HG03460 (cell line): ENCODE measurements around the gene TSPAN3.

ENCODE experiments used
- ATAC-seq: cut with Tn5 transposase; IDR thresholded peaks from one replicate; pipeline ENCODE4 v1.9.1; 2021; ENCODE audit not compliant: unreplicated experiment

Gene TSPAN3

GRCh38 chr15:77085297-77085696 is 14.4 kb upstream of the TSPAN3 start:
- ATAC-seq = no peak

- no peak for ATAC-seq
These were observed 13.5 kb upstream of the TSPAN3 start for GRCh38 chr15:77084436-77084835.

GRCh38 chr15:77083381-77084160 is 12.7 kb upstream of the TSPAN3 start:
- peak; percentile 76 for ATAC-seq

- ATAC-seq = no peak
These were observed 11.1 kb upstream of the TSPAN3 start for GRCh38 chr15:77081971-77082370.

GRCh38 chr15:77076323-77076915 is 5.5 kb upstream of the TSPAN3 start:
- no peak for ATAC-seq

GRCh38 chr15:77075528-77075927 is 4.6 kb upstream of the TSPAN3 start:
- no peak for ATAC-seq

- no peak for ATAC-seq
These were observed 3.4 kb upstream of the TSPAN3 start for GRCh38 chr15:77074350-77074749.

- no peak for ATAC-seq
These were observed 655 bp upstream of the TSPAN3 start for GRCh38 chr15:77071305-77072223.

- no peak for ATAC-seq
These were observed 772 bp downstream of the TSPAN3 start for GRCh38 chr15:77070180-77070494.

GRCh38 chr15:77069521-77070121 is 1.3 kb downstream of the TSPAN3 start:
- ATAC-seq = no peak

GRCh38 chr15:77068633-77069032 is 2.3 kb downstream of the TSPAN3 start:
- ATAC-seq = no peak

- ATAC-seq = no peak
These were observed 3.1 kb downstream of the TSPAN3 start for GRCh38 chr15:77067691-77068367.

GRCh38 chr15:77066971-77067690 is 3.8 kb downstream of the TSPAN3 start:
- ATAC-seq = no peak

GRCh38 chr15:77064539-77065308 is 6.2 kb downstream of the TSPAN3 start:
- no peak for ATAC-seq

GRCh38 chr15:77064063-77064462 is 6.8 kb downstream of the TSPAN3 start:
- ATAC-seq = no peak

- ATAC-seq = no peak
These were observed 7.7 kb downstream of the TSPAN3 start for GRCh38 chr15:77063249-77063648.

GRCh38 chr15:77060546-77060945 is 10.4 kb downstream of the TSPAN3 start:
- ATAC-seq = no peak

GRCh38 chr15:77059786-77060361 is 11.0 kb downstream of the TSPAN3 start:
- no peak for ATAC-seq

- ATAC-seq = no peak
These were observed 12.4 kb downstream of the TSPAN3 start for GRCh38 chr15:77058468-77058867.
